ENCODE measurements around the gene GAA. TPM values are rescaled to one million over a fixed set of nuclear protein-coding genes. Genes with fewer than 3 reads are reported as not detected.
A peak's percentile ranks its signal among the peaks of the same experiment; 100 is the strongest.

Gene GAA
- total RNA-seq, 1 experiment from 2014 or later: 36.1 TPM

GRCh38 chr17:80070375-80071115 lies 30.8 kb upstream of the GAA start:
- Histone ChIP-seq H3K9me3 (ENCODE audit: control insufficient read depth, insufficient read depth, low read depth, low read length) (no peaks in the 10 kb centered on the region), H3K27ac (ENCODE audit: low read length) (peak overlapping the region; percentile 88), H3K4me1 (ENCODE audit: control insufficient read depth, insufficient read depth, low read length) (peaks cover 34% of the 10 kb centered on the region), H3K36me3 (ENCODE audit: control insufficient read depth, insufficient read depth, low read length) (no peaks in the 10 kb centered on the region), H3K27me3 (ENCODE audit: control insufficient read depth, insufficient read depth, low read length) (no peaks in the 10 kb centered on the region), H3K4me3 (ENCODE audit: low read depth in 2 of 2, low read length in 2 of 2) (peak overlapping the region; percentile 25 to 45)
- no TSS peak for BruUV-seq (replicated peaks)
- in situ Hi-C loops (cut with HindIII; ENCODE audit: low pct_unique_long_range_greater_than_20kb, low sequenced_read_pairs): no loop called here
- intact Hi-C loops (cut with micrococcal nuclease; ENCODE audit: unreplicated experiment): no loop called here
- ChIA-PET POLR2A (no interaction called here), CTCF (no interaction called here)
- DNase-seq (ENCODE audit: low read depth, low spot score) (no peak), ATAC-seq (peak; percentile 59)
- TF ChIP-seq POLR2AphosphoS5 (IDR thresholded peaks at IDR 0.05; ENCODE audit: low read depth, low read length): no peak
- TF ChIP-seq, protein P1, sequence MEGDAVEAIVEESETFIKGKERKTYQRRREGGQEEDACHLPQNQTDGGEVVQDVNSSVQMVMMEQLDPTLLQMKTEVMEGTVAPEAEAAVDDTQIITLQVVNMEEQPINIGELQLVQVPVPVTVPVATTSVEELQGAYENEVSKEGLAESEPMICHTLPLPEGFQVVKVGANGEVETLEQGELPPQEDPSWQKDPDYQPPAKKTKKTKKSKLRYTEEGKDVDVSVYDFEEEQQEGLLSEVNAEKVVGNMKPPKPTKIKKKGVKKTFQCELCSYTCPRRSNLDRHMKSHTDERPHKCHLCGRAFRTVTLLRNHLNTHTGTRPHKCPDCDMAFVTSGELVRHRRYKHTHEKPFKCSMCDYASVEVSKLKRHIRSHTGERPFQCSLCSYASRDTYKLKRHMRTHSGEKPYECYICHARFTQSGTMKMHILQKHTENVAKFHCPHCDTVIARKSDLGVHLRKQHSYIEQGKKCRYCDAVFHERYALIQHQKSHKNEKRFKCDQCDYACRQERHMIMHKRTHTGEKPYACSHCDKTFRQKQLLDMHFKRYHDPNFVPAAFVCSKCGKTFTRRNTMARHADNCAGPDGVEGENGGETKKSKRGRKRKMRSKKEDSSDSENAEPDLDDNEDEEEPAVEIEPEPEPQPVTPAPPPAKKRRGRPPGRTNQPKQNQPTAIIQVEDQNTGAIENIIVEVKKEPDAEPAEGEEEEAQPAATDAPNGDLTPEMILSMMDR (IDR thresholded peaks at IDR 0.05): no peak
- no peak for TF ChIP-seq SIN3A (IDR thresholded peaks at IDR 0.05; ENCODE audit: borderline replicate concordance, insufficient read depth, low read depth, low read length)
- TF ChIP-seq, protein P2, sequence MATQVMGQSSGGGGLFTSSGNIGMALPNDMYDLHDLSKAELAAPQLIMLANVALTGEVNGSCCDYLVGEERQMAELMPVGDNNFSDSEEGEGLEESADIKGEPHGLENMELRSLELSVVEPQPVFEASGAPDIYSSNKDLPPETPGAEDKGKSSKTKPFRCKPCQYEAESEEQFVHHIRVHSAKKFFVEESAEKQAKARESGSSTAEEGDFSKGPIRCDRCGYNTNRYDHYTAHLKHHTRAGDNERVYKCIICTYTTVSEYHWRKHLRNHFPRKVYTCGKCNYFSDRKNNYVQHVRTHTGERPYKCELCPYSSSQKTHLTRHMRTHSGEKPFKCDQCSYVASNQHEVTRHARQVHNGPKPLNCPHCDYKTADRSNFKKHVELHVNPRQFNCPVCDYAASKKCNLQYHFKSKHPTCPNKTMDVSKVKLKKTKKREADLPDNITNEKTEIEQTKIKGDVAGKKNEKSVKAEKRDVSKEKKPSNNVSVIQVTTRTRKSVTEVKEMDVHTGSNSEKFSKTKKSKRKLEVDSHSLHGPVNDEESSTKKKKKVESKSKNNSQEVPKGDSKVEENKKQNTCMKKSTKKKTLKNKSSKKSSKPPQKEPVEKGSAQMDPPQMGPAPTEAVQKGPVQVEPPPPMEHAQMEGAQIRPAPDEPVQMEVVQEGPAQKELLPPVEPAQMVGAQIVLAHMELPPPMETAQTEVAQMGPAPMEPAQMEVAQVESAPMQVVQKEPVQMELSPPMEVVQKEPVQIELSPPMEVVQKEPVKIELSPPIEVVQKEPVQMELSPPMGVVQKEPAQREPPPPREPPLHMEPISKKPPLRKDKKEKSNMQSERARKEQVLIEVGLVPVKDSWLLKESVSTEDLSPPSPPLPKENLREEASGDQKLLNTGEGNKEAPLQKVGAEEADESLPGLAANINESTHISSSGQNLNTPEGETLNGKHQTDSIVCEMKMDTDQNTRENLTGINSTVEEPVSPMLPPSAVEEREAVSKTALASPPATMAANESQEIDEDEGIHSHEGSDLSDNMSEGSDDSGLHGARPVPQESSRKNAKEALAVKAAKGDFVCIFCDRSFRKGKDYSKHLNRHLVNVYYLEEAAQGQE (IDR thresholded peaks at IDR 0.05; ENCODE audit: insufficient read depth in 1 of 2, low read depth in 2 of 2, low read length in 1 of 2): no peak
- no peak for TF ChIP-seq TCF7L2 (IDR thresholded peaks at IDR 0.05; ENCODE audit: low read depth, low read length)

DNA sequence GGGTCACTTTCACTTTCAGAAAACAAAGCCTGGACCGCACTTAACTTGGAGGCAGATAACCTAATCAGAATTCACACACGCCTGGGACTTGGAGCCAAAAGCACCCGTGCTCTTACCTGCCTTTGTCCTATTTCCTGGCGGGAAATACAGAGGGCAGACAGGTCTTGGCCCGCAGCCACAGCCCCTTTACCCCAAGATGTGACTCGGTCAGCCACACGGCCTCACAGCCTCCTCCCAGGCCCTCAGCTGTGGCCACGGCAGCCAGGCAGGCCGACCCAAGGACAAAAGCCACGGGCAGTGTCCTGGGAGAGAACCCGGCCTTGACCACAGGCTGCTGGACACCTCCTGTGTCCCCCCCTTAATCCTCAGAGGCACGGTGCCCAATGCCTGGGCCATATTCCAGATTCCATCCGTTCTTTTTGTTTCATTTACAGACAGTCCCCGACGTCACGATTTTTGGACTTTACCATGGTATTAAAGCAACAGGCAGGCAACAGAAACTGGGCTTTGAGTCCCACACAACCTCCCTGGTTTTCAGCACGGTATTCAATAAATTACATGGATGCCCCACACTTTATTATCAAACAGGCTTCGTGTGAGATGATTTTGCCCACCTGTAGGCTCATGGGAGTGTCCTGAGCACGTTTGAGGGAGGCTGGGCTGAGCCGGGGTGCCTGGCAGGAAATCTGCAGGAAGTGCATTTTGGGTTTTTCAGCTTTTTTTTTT lies 30.1 kb upstream of the GAA start:
- no TSS peak for BruUV-seq (replicated peaks)
- DNase-seq (ENCODE audit: low read depth, low spot score) (no peak), ATAC-seq (peak; percentile 71)
- no peaks in the 10 kb centered on the region for H3K36me3 ChIP-seq (ENCODE audit: control insufficient read depth, insufficient read depth, low read length)
- intact Hi-C loops (cut with micrococcal nuclease; ENCODE audit: unreplicated experiment) (no loop called here), in situ Hi-C loops (cut with HindIII; ENCODE audit: low pct_unique_long_range_greater_than_20kb, low sequenced_read_pairs) (no loop called here)
- peak overlapping the region; percentile 25 to 45 for H3K4me3 ChIP-seq (ENCODE audit: low read depth in 2 of 2, low read length in 2 of 2)
- TF ChIP-seq, protein P2 (IDR thresholded peaks at IDR 0.05; ENCODE audit: insufficient read depth in 1 of 2, low read depth in 2 of 2, low read length in 1 of 2): no peak
- TF ChIP-seq, protein P1 (IDR thresholded peaks at IDR 0.05): no peak
- TF ChIP-seq SIN3A (IDR thresholded peaks at IDR 0.05; ENCODE audit: borderline replicate concordance, insufficient read depth, low read depth, low read length) (no peak), POLR2AphosphoS5 (IDR thresholded peaks at IDR 0.05; ENCODE audit: low read depth, low read length) (no peak), TCF7L2 (IDR thresholded peaks at IDR 0.05; ENCODE audit: low read depth, low read length) (no peak)
- H3K27ac ChIP-seq (ENCODE audit: low read length): peak overlapping the region; percentile 88
- ChIA-PET CTCF (no interaction called here), POLR2A (interaction anchor here (0.6 kb wide), 1 partner anchor 152 kb away, joined by 7 read pairs; no protein-coding TSS in a partner anchor)
- peaks cover 29% of the 10 kb centered on the region for H3K4me1 ChIP-seq (ENCODE audit: control insufficient read depth, insufficient read depth, low read length)
- H3K9me3 ChIP-seq (ENCODE audit: control insufficient read depth, insufficient read depth, low read depth, low read length): no peaks in the 10 kb centered on the region
- H3K27me3 ChIP-seq (ENCODE audit: control insufficient read depth, insufficient read depth, low read length): no peaks in the 10 kb centered on the region

Data from Panc1 (cell line).